ENCODE results near the gene UGP2.
"Not testable (repeated sequence)": the region's sequence is repeated elsewhere in the genome, so short reads cannot be mapped to it uniquely, and the experiment has no call there.

The UGP2 gene

GRCh38 chr2:63841254-63842022, at the start of gene UGP2:
Gene UGP2, plus strand, starts transcription at chr2:63841896. Its CDS starts 290 bp downstream, at chr2:63842186.
- peak; percentile 92 for DNase-seq (ENCODE audit: low spot score)

- DNase-seq (ENCODE audit: low spot score) = peak; percentile 78
Measured at GRCh38 chr2:63792530-63792929, 49.2 kb upstream of the UGP2 start.

- DNase-seq (ENCODE audit: low spot score) = no peak
Measured at GRCh38 chr2:63796366-63796765, 45.3 kb upstream of the UGP2 start.

- no peak for DNase-seq (ENCODE audit: low spot score)
Measured at GRCh38 chr2:63796796-63797195, 44.9 kb upstream of the UGP2 start.

- no peak for DNase-seq (ENCODE audit: low spot score)
Measured at GRCh38 chr2:63801455-63801854, 40.2 kb upstream of the UGP2 start.

GRCh38 chr2:63805412-63805811, 36.3 kb upstream of the UGP2 start:
- no peak for DNase-seq (ENCODE audit: low spot score)

- DNase-seq (ENCODE audit: low spot score) = not testable (repeated sequence)
Measured at GRCh38 chr2:63808036-63808435, 33.7 kb upstream of the UGP2 start.

GRCh38 chr2:63808911-63809310, 32.8 kb upstream of the UGP2 start:
- DNase-seq (ENCODE audit: low spot score) = not testable (repeated sequence)

- no peak for DNase-seq (ENCODE audit: low spot score)
Measured at GRCh38 chr2:63811063-63811462, 30.6 kb upstream of the UGP2 start.

GRCh38 chr2:63811870-63812269, 29.8 kb upstream of the UGP2 start:
- DNase-seq (ENCODE audit: low spot score) = not testable (repeated sequence)

- DNase-seq (ENCODE audit: low spot score) = no peak
Measured at GRCh38 chr2:63814114-63814513, 27.6 kb upstream of the UGP2 start.

GRCh38 chr2:63817382-63817781, 24.3 kb upstream of the UGP2 start:
- DNase-seq (ENCODE audit: low spot score) = no peak

GRCh38 chr2:63818271-63818670, 23.4 kb upstream of the UGP2 start:
- DNase-seq (ENCODE audit: low spot score) = no peak

GRCh38 chr2:63819256-63819655, 22.4 kb upstream of the UGP2 start:
- DNase-seq (ENCODE audit: low spot score) = no peak

- peak; percentile 52 for DNase-seq (ENCODE audit: low spot score)
Measured at GRCh38 chr2:63819765-63820717, 21.7 kb upstream of the UGP2 start.

GRCh38 chr2:63820969-63821368, 20.7 kb upstream of the UGP2 start:
- no peak for DNase-seq (ENCODE audit: low spot score)

- no peak for DNase-seq (ENCODE audit: low spot score)
Measured at GRCh38 chr2:63821396-63821795, 20.3 kb upstream of the UGP2 start.

- no peak for DNase-seq (ENCODE audit: low spot score)
Measured at GRCh38 chr2:63822478-63822877, 19.2 kb upstream of the UGP2 start.

GRCh38 chr2:63827749-63828148, 13.9 kb upstream of the UGP2 start:
- DNase-seq (ENCODE audit: low spot score) = peak; percentile 69

- no peak for DNase-seq (ENCODE audit: low spot score)
Measured at GRCh38 chr2:63831176-63831575, 10.5 kb upstream of the UGP2 start.

- DNase-seq (ENCODE audit: low spot score) = no peak
Measured at GRCh38 chr2:63834401-63834800, 7.3 kb upstream of the UGP2 start.

GRCh38 chr2:63837036-63837594, 4.6 kb upstream of the UGP2 start:
- no peak for DNase-seq (ENCODE audit: low spot score)

Data from GM03348 (cell line).